ENCODE results near the gene MAGI1.

MAGI1 gene

DNA sequence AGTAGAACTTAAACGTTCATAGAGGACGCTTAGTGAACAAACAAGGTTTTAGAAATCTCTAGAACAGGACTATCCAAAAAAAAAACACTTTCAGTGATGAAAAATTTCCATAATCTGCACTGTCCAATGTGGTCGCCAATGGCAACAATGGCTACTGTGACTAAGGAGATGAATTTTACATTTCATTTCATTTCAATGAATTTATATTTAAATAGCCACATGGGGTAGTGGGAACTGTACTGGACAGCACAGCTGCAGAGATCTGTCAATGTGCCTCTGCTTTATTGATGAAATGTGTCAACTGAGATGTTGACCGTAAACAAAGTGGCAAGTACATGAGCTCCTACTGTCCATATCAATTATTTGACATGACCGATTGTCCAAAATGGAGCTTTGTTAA lies 222.5 kb downstream of the MAGI1 start:
- no peak overlapping the region for H2BK120ac ChIP-seq (ENCODE audit: low read depth, low read length)
- H3K27ac ChIP-seq (ENCODE audit: low read depth, low read length), result no peak overlapping the region
- no peak overlapping the region for H4K5ac ChIP-seq (ENCODE audit: low read length)
- H3K56ac ChIP-seq (ENCODE audit: low read length), result no peak overlapping the region
- no peak overlapping the region for H3K9ac ChIP-seq (ENCODE audit: low read length)
- peak overlapping the region; percentile 10 for H3K18ac ChIP-seq (ENCODE audit: low read length)
- no peaks in the 10 kb centered on the region for H3K4me1 ChIP-seq (ENCODE audit: control insufficient read depth, low read depth, low read length)
- no peak overlapping the region for H4K8ac ChIP-seq (ENCODE audit: low read depth, low read length)
- no CpG with 5 or more reads among the region's 5 CpGs for WGBS (ENCODE audit: extremely low coverage, insufficient coverage, low lambda C conversion rate)
- H3K23ac ChIP-seq (ENCODE audit: low read length), result no peak overlapping the region
- no peak overlapping the region for H2BK5ac ChIP-seq (ENCODE audit: low read length)
- no peak overlapping the region for H2AK5ac ChIP-seq (ENCODE audit: low read length)
- no peak for DNase-seq
- H3K4me2 ChIP-seq (ENCODE audit: low read length), result no peak overlapping the region
- H3K79me2 ChIP-seq (ENCODE audit: control insufficient read depth, insufficient read depth, low read length), result no peaks in the 10 kb centered on the region
- H2BK15ac ChIP-seq (replicated peaks; ENCODE audit: low read depth), result no peak overlapping the region
- H3K79me1 ChIP-seq (ENCODE audit: low read length), result peaks cover 4% of the 10 kb centered on the region
- no peaks in the 10 kb centered on the region for H3K36me3 ChIP-seq (ENCODE audit: control insufficient read depth, insufficient read depth, low read length)
- H3K4me3 ChIP-seq (ENCODE audit: low read length), result no peak overlapping the region
- H3K27me3 ChIP-seq (ENCODE audit: insufficient read depth, low read length, poor library complexity), result no peaks in the 10 kb centered on the region
- H3K4ac ChIP-seq (ENCODE audit: low read depth, low read length), result no peak overlapping the region

DNA sequence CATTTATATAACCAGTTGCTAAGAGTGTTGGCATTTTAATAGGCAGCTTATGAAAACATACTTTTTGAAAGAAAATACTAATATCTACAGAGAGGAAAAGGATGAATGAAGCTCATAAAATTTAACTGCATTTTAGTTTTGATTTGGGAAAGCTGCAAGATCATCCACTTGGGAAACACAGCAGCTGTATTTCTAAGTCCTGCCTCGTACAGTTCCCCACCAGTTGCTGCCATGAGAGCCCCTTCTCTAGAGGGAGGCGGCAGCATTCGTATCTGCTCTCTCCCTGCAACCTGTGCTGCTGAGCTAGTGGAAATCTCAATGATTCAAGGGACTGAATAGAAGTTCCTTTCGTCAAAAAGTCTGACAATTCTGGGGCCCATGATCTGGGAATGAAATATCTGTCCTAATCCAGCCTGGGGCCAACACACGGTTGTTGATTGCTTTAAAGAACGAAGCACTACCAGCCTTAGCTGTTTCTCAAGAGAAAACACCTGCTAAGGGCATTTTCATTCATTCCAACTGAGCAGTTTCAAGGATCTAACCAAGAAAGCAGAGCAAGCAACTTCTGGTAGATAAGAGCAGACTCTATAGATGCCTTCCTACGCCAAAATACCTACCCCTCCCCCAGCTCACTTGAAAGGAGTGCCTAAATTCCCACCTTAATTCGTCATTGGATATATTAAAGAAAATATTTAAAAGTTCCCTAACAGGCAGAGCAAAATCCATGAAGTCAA lies 223.7 kb downstream of the MAGI1 start:
- Histone ChIP-seq H3K27ac (ENCODE audit: low read depth, low read length) (no peak overlapping the region), H3K4me3 (ENCODE audit: low read length) (no peak overlapping the region), H3K9ac (ENCODE audit: low read length) (no peak overlapping the region), H3K79me1 (ENCODE audit: low read length) (peaks cover 2% of the 10 kb centered on the region), H3K4me2 (ENCODE audit: low read length) (no peak overlapping the region), H4K5ac (ENCODE audit: low read length) (no peak overlapping the region), H2BK120ac (ENCODE audit: low read depth, low read length) (no peak overlapping the region), H2AK5ac (ENCODE audit: low read length) (no peak overlapping the region), H3K18ac (ENCODE audit: low read length) (peak overlapping the region; percentile 51), H3K23ac (ENCODE audit: low read length) (no peak overlapping the region), H3K79me2 (ENCODE audit: control insufficient read depth, insufficient read depth, low read length) (no peaks in the 10 kb centered on the region), H3K27me3 (ENCODE audit: insufficient read depth, low read length, poor library complexity) (no peaks in the 10 kb centered on the region), H2BK15ac (replicated peaks; ENCODE audit: low read depth) (peak overlapping the region; percentile 74), H3K4ac (ENCODE audit: low read depth, low read length) (no peak overlapping the region), H3K4me1 (ENCODE audit: control insufficient read depth, low read depth, low read length) (no peaks in the 10 kb centered on the region), H3K36me3 (ENCODE audit: control insufficient read depth, insufficient read depth, low read length) (no peaks in the 10 kb centered on the region), H2BK5ac (ENCODE audit: low read length) (no peak overlapping the region), H4K8ac (ENCODE audit: low read depth, low read length) (no peak overlapping the region), H3K56ac (ENCODE audit: low read length) (no peak overlapping the region)
- peak; percentile 31 for DNase-seq
- no CpG with 5 or more reads among the region's 8 CpGs for WGBS (ENCODE audit: extremely low coverage, insufficient coverage, low lambda C conversion rate)

DNA sequence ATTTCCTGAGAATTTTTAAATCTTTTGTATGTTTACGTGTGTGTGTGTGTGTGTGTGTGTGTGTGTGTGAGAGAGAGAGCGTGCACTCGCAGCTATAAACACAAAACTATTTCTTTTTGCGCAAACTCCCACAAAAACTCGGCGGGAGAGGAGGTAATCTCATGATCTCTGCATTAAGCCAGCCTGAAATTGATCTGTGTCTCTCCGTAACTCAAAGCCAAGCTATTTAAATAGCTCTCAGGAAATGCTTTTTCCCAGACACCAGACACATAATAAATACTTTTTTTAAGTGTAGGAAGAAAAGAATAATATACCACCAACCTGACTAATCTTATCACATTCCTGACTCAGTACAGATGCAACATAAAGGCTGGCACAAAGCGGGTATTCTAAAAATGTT lies 226.8 kb downstream of the MAGI1 start:
- Histone ChIP-seq H3K4ac (ENCODE audit: low read depth, low read length) (no peak overlapping the region), H4K8ac (ENCODE audit: low read depth, low read length) (no peak overlapping the region), H3K4me3 (ENCODE audit: low read length) (no peak overlapping the region), H2BK5ac (ENCODE audit: low read length) (no peak overlapping the region), H3K36me3 (ENCODE audit: control insufficient read depth, insufficient read depth, low read length) (no peaks in the 10 kb centered on the region), H3K4me1 (ENCODE audit: control insufficient read depth, low read depth, low read length) (no peaks in the 10 kb centered on the region), H3K4me2 (ENCODE audit: low read length) (no peak overlapping the region), H3K9ac (ENCODE audit: low read length) (no peak overlapping the region), H4K5ac (ENCODE audit: low read length) (no peak overlapping the region), H3K27me3 (ENCODE audit: insufficient read depth, low read length, poor library complexity) (no peaks in the 10 kb centered on the region), H3K27ac (ENCODE audit: low read depth, low read length) (no peak overlapping the region), H2AK5ac (ENCODE audit: low read length) (no peak overlapping the region), H3K23ac (ENCODE audit: low read length) (no peak overlapping the region), H3K79me1 (ENCODE audit: low read length) (peaks cover 4% of the 10 kb centered on the region), H3K56ac (ENCODE audit: low read length) (no peak overlapping the region), H2BK120ac (ENCODE audit: low read depth, low read length) (no peak overlapping the region), H2BK15ac (replicated peaks; ENCODE audit: low read depth) (no peak overlapping the region), H3K18ac (ENCODE audit: low read length) (no peak overlapping the region), H3K79me2 (ENCODE audit: control insufficient read depth, insufficient read depth, low read length) (no peaks in the 10 kb centered on the region)
- no CpG with 5 or more reads among the region's 8 CpGs for WGBS (ENCODE audit: extremely low coverage, insufficient coverage, low lambda C conversion rate)
- DNase-seq, result no peak

DNA sequence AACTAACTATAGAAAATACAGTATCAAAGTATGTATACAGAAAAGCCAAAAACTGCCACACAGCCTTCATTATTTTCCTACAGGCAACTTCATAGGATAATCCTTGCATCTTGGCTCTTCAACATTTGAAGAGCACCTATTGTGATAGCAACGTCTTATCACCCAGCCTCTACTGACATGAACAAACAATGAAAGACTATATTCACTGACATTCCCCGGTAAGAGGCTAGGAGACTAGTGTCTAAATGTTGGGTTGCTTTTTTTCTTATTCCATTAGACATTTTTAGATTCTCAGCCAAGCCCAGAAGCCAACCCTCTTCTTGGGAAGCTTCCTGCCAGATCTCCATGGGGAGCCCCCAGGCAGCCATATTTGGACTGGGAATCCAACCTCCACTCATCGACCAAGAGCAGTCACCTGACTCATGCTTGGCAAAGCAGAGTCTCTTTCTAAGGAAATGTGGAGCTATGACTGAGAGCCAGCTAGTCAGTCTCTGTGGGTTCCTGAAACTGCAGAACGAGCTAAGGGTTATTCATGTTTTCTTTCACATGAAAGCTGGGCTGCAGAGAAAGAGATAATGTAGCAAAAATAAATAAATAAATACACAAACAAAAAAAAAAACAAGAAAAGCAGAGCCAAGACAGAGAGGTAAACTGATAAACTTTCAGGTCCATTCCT lies 227.5 kb downstream of the MAGI1 start:
- no CpG with 5 or more reads among the region's 4 CpGs for WGBS (ENCODE audit: extremely low coverage, insufficient coverage, low lambda C conversion rate)
- Histone ChIP-seq H3K4me3 (ENCODE audit: low read length) (no peak overlapping the region), H2BK120ac (ENCODE audit: low read depth, low read length) (no peak overlapping the region), H2BK5ac (ENCODE audit: low read length) (no peak overlapping the region), H3K23ac (ENCODE audit: low read length) (no peak overlapping the region), H4K5ac (ENCODE audit: low read length) (no peak overlapping the region), H3K56ac (ENCODE audit: low read length) (no peak overlapping the region), H3K18ac (ENCODE audit: low read length) (no peak overlapping the region), H3K4ac (ENCODE audit: low read depth, low read length) (no peak overlapping the region), H3K9ac (ENCODE audit: low read length) (no peak overlapping the region), H3K79me2 (ENCODE audit: control insufficient read depth, insufficient read depth, low read length) (no peaks in the 10 kb centered on the region), H3K27me3 (ENCODE audit: insufficient read depth, low read length, poor library complexity) (no peaks in the 10 kb centered on the region), H3K36me3 (ENCODE audit: control insufficient read depth, insufficient read depth, low read length) (no peaks in the 10 kb centered on the region), H3K79me1 (ENCODE audit: low read length) (peaks cover 4% of the 10 kb centered on the region), H4K8ac (ENCODE audit: low read depth, low read length) (no peak overlapping the region), H2AK5ac (ENCODE audit: low read length) (no peak overlapping the region), H3K27ac (ENCODE audit: low read depth, low read length) (no peak overlapping the region), H3K4me1 (ENCODE audit: control insufficient read depth, low read depth, low read length) (no peaks in the 10 kb centered on the region), H3K4me2 (ENCODE audit: low read length) (no peak overlapping the region), H2BK15ac (replicated peaks; ENCODE audit: low read depth) (no peak overlapping the region)
- no peak for DNase-seq

DNA sequence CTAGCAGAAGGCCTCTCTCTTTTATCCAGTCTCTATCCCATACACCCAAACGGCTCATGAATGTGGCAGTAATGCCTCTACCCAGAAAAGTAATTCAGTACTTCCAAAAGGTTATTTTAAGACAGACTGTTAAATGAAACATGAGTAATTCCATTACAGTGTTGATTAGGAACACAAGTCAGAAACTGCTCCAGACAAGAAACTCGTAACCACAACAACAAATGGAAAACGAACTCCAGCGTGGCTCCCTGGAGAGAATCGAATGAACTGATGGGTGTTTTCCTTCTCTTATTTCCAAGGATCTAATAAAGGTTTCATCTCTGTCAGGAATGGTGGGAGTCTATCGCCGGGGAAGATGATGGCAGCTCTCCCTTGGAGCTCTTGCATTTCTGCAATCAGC lies 228.4 kb downstream of the MAGI1 start:
- H3K79me1 ChIP-seq (ENCODE audit: low read length), result peaks cover 4% of the 10 kb centered on the region
- H3K36me3 ChIP-seq (ENCODE audit: control insufficient read depth, insufficient read depth, low read length), result no peaks in the 10 kb centered on the region
- no peak overlapping the region for H3K56ac ChIP-seq (ENCODE audit: low read length)
- no peak overlapping the region for H3K4me2 ChIP-seq (ENCODE audit: low read length)
- no CpG with 5 or more reads among the region's 7 CpGs for WGBS (ENCODE audit: extremely low coverage, insufficient coverage, low lambda C conversion rate)
- H3K4ac ChIP-seq (ENCODE audit: low read depth, low read length), result no peak overlapping the region
- H3K27ac ChIP-seq (ENCODE audit: low read depth, low read length), result no peak overlapping the region
- no peak overlapping the region for H4K5ac ChIP-seq (ENCODE audit: low read length)
- no peaks in the 10 kb centered on the region for H3K27me3 ChIP-seq (ENCODE audit: insufficient read depth, low read length, poor library complexity)
- no peak overlapping the region for H2AK5ac ChIP-seq (ENCODE audit: low read length)
- H3K4me1 ChIP-seq (ENCODE audit: control insufficient read depth, low read depth, low read length), result no peaks in the 10 kb centered on the region
- no peak overlapping the region for H3K23ac ChIP-seq (ENCODE audit: low read length)
- H4K8ac ChIP-seq (ENCODE audit: low read depth, low read length), result no peak overlapping the region
- no peak overlapping the region for H3K9ac ChIP-seq (ENCODE audit: low read length)
- H2BK15ac ChIP-seq (replicated peaks; ENCODE audit: low read depth), result no peak overlapping the region
- DNase-seq, result peak; percentile 25
- no peak overlapping the region for H2BK120ac ChIP-seq (ENCODE audit: low read depth, low read length)
- no peak overlapping the region for H2BK5ac ChIP-seq (ENCODE audit: low read length)
- H3K18ac ChIP-seq (ENCODE audit: low read length), result no peak overlapping the region
- no peaks in the 10 kb centered on the region for H3K79me2 ChIP-seq (ENCODE audit: control insufficient read depth, insufficient read depth, low read length)
- H3K4me3 ChIP-seq (ENCODE audit: low read length), result no peak overlapping the region

Data from mesendoderm (in vitro differentiated cells).